ENCODE results near the gene IQCF2.
"Not testable (repeated sequence)": the region's sequence is repeated elsewhere in the genome, so short reads cannot be mapped to it uniquely, and the experiment has no call there.

The IQCF2 gene

GRCh38 chr3:51879937-51880336, 18.5 kb downstream of the IQCF2 start:
- DNase-seq (ENCODE audit: low read depth): no peak

- no peak for DNase-seq (ENCODE audit: low read depth)
These were observed 25.0 kb downstream of the IQCF2 start for GRCh38 chr3:51886447-51886846.

GRCh38 chr3:51887620-51888019, 26.2 kb downstream of the IQCF2 start:
- no peak for DNase-seq (ENCODE audit: low read depth)

- no peak for DNase-seq (ENCODE audit: low read depth)
These were observed 27.2 kb downstream of the IQCF2 start for GRCh38 chr3:51888463-51889105.

DNA sequence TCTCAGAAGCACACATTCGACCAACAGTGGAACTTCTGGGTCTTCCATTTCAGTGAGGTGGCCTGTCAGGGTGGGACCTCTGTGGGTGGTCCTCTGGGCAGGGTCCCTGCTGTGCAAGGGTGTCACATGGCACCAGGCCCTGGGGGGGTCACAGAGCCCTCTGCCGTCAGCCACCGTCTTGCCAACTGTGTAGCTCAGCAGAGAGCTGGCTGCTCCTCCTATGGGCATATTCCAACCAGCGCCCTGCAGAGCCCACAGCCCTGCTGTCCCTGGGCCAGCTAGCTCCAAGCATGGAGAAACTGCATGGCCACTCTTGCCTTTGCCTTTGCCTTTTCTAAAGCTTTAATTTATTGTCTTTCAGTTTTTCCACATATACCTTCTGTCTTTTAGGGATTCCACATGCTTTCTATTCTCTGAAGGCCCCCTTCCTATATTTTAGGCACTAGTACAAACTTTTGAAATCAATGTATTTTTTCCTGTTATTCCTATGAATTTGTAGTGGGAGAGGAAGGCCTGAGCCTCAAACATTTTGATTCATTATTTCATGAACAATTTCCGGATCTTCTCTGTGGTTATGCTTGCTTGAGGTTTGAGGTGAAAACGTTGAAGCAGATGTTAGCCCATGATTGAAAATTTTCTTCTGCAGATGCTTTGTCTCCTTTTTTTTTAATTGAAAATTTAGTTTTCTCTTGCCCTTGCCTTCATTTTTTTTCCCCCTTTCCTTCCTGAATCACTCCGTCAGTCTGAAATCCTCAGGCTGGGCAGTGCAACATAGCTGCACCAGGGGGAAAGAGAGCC, 30.0 kb downstream of the IQCF2 start:
- DNase-seq (ENCODE audit: low read depth): no peak

GRCh38 chr3:51894391-51894790, 33.0 kb downstream of the IQCF2 start:
- DNase-seq (ENCODE audit: low read depth): no peak

- no peak for DNase-seq (ENCODE audit: low read depth)
These were observed 33.5 kb downstream of the IQCF2 start for GRCh38 chr3:51894939-51895338.

- no peak for DNase-seq (ENCODE audit: low read depth)
These were observed 35.3 kb downstream of the IQCF2 start for GRCh38 chr3:51896607-51897305.

- DNase-seq (ENCODE audit: low read depth): no peak
These were observed 36.0 kb downstream of the IQCF2 start for GRCh38 chr3:51897391-51897790.

DNA sequence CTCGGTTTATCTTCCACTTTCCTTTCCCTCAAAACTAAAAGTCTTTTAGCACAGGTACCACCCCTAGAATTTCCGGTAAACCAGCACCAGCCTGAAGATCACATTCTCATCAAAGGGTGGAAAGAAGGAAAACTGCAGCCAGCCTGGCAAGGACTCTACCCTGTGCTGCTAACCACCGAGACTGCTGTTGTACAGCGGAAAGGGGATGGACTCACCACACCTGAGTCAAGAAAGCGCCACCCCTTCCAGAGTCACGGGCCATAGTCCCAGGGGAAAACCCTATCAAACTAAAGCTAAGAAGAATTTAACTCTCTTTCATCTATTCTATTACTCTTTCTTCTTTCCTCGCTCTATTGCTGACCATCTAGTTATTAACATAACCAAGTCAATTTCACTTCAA, 38.6 kb downstream of the IQCF2 start:
- DNase-seq (ENCODE audit: low read depth): not testable (repeated sequence)

GRCh38 chr3:51902361-51902760, 40.9 kb downstream of the IQCF2 start:
- DNase-seq (ENCODE audit: low read depth): not testable (repeated sequence)

DNA sequence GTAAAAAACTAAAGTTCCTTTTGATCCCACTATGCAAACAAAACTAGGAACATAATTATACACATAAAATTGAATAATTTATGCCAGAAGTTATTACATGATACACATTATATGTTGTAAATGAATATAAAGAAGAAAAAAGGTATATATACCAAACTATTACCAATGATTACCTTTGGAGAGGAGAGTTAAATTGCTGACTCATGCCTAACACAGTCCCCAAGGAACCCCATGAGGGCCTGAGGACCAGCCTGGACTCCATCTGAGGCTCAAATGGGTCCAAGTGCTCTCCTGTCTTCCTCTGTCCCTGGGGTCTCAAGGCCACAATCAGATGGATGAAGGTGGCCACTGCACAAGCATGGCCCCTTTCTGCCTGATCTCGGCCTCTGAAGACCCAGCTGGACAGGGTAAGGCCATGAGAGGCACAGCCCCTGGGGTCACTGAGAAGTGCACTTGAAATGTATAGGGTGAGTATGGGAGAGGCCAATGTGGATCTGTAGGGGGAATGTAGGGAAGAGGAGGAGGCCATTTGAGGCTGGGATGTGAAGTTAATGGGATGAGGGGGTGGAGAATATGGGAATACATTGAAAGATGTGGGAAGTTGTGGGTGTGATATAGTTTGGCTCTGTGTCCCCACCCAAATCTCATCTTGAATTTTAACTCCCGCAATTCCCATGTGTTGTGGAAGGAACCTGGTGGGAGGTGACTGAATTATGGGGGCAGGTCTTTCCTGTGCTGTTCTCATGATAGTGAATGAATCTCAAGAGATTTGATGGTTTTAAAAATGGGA, 42.8 kb downstream of the IQCF2 start:
- DNase-seq (ENCODE audit: low read depth): no peak

GRCh38 chr3:51908026-51908425, 46.6 kb downstream of the IQCF2 start:
- DNase-seq (ENCODE audit: low read depth): no peak

All from activated T-helper 1 cell treated with Interleukin-2 at 50 U/mL for 16 hours (primary cell).